Caco-2 (cell line): ENCODE measurements around the gene ATPAF2. TPM values are rescaled to one million over a fixed set of nuclear protein-coding genes. Genes with fewer than 3 reads are reported as not detected.
A peak's percentile ranks its signal among the peaks of the same experiment; 100 is the strongest.

ENCODE experiments used
- BruUV-seq: library from RNA; stranded (reverse); fragments of 400-500 nt; replicated peaks from 2 replicates; lab custom pipeline; 2021; lab: Mats Ljungman, UMichigan
- CTCF ChIA-PET: fragments of 300-600 bp; sonication (Branson Sonifier 250); formaldehyde crosslinking; loops from one replicate; lab custom pipeline; 2022; ENCODE audit warnings: antibody characterized with exemption; lab: Charles Lee
- POLR2A ChIA-PET: fragments of 300-600 bp; sonication (Branson Sonifier 250); formaldehyde crosslinking; loops from one replicate; lab custom pipeline; 2022; ENCODE audit warnings: antibody characterized with exemption; lab: Charles Lee
- DNase-seq, 2 experiments: peaks; one replicate each; pipeline versions ENCODE4 v3.0.0 to v3.0.0-alpha.2; 2020 to 2022
- H3K27me3 ChIP-seq: replicated peaks from 2 replicates; pipeline ENCODE4 v1.6.0; 2011; ENCODE audit warnings: low read length; ENCODE audit not compliant: control insufficient read depth, insufficient read depth
- H3K36me3 ChIP-seq: 2 replicates; pipeline ENCODE4 v1.5.1; 2011; ENCODE audit warnings: low read length; ENCODE audit not compliant: control insufficient read depth, insufficient read depth
- H3K4me1 ChIP-seq: fragments of 250-450 bp; sonication (Bioruptor Pico); 2 replicates; pipeline ENCODE4 v1.5.1; 2020; ENCODE audit warnings: mild to moderate bottlenecking
- H3K4me3 ChIP-seq: 2 replicates; pipeline ENCODE4 v1.5.1; 2011; ENCODE audit warnings: low read depth, mild to moderate bottlenecking, control low read depth, low read length
- H3K9me3 ChIP-seq: fragments of 250-450 bp; sonication (Bioruptor Pico); 2 replicates; pipeline ENCODE4 v1.5.1; 2020; ENCODE audit warnings: mild to moderate bottlenecking, moderate library complexity
- H3K27ac Mint-ChIP-seq: one replicate; pipeline ENCODE4 v1.8.0; 2022; ENCODE audit warnings: mixed read lengths; ENCODE audit not compliant: unreplicated experiment
- H3K27me3 Mint-ChIP-seq: one replicate; pipeline ENCODE4 v1.8.0; 2022; ENCODE audit warnings: mixed read lengths; ENCODE audit not compliant: insufficient read depth, unreplicated experiment
- H3K36me3 Mint-ChIP-seq: one replicate; pipeline ENCODE4 v1.8.0; 2022; ENCODE audit warnings: mild to moderate bottlenecking, mixed read lengths; ENCODE audit not compliant: insufficient read depth, unreplicated experiment
- H3K4me1 Mint-ChIP-seq: one replicate; pipeline ENCODE4 v1.8.0; 2022; ENCODE audit warnings: low read depth, mixed read lengths; ENCODE audit not compliant: unreplicated experiment
- H3K4me3 Mint-ChIP-seq: one replicate; pipeline ENCODE4 v1.8.0; 2022; ENCODE audit warnings: mild to moderate bottlenecking, moderate library complexity, mixed read lengths; ENCODE audit not compliant: unreplicated experiment
- H3K9me3 Mint-ChIP-seq: one replicate; pipeline ENCODE4 v1.8.0; 2022; ENCODE audit warnings: mixed read lengths; ENCODE audit not compliant: unreplicated experiment
- CTCF ChIP-seq, 2 experiments: fragments of 200-600 bp in 1 of 2; IDR thresholded peaks; 1 replicate in 1 of 2; 2 replicates in 1 of 2; pipeline versions ENCODE4 v1.5.1 to v1.8.0; 2011 to 2022; ENCODE audit warnings: antibody characterized with exemption in 1 of 2, control low read depth in 1 of 2, inconsistent platforms in 1 of 2, low read depth in 1 of 2, low read length in 1 of 2, mild to moderate bottlenecking in 1 of 2, moderate library complexity in 1 of 2; ENCODE audit not compliant: insufficient read depth in 1 of 2, severe bottlenecking in 1 of 2, unreplicated experiment in 1 of 2
- intact Hi-C: fragments of 100-400 bp; cut with micrococcal nuclease; formaldehyde crosslinking; loops from one replicate; pipeline ENCODE4 v1.10.0; 2022; ENCODE audit not compliant: unreplicated experiment
- total RNA-seq: library from RNA; stranded (reverse); gene quantifications from 2 replicates; pipeline ENCODE4 v1.2.3, GENCODE V29; 2022

Gene ATPAF2
- total RNA-seq, 1 experiment from 2014 or later: 37.9 TPM

- ChIA-PET POLR2A (no interaction called here), CTCF (no interaction called here)
- no peaks in the 10 kb centered on the region for H3K27me3 ChIP-seq
- H3K36me3 Mint-ChIP-seq: no peaks in the 10 kb centered on the region
- H3K36me3 ChIP-seq: no peaks in the 10 kb centered on the region
- H3K27me3 Mint-ChIP-seq: no peaks in the 10 kb centered on the region
- H3K4me1 Mint-ChIP-seq: peaks cover 8% of the 10 kb centered on the region
- H3K27ac Mint-ChIP-seq: no peak overlapping the region
- no peak overlapping the region for H3K4me3 Mint-ChIP-seq
- no peaks in the 10 kb centered on the region; the same call in none of the 2 replicates for H3K4me1 ChIP-seq
- intact Hi-C loops: loop anchor here (10.0 kb wide), 1 partner anchor 60 kb away; no protein-coding TSS in a partner anchor
- no peak overlapping the region for H3K4me3 ChIP-seq
- no peak for DNase-seq
- H3K9me3 Mint-ChIP-seq: no peaks in the 10 kb centered on the region
- no peaks in the 10 kb centered on the region for H3K9me3 ChIP-seq
- no TSS peak for BruUV-seq
- no peak for TF ChIP-seq CTCF (IDR thresholded peaks at IDR 0.05; ENCODE audit: insufficient read depth in 1 of 2, low read depth in 1 of 2, low read length in 1 of 2, severe bottlenecking in 1 of 2, unreplicated experiment in 1 of 2)
Measured at GRCh38 chr17:18074566-18075272, 35.8 kb upstream of the ATPAF2 start.

- Mint-ChIP-seq H3K36me3 (no peaks in the 10 kb centered on the region), H3K27ac (no peak overlapping the region), H3K9me3 (no peaks in the 10 kb centered on the region), H3K27me3 (no peaks in the 10 kb centered on the region), H3K4me3 (no peak overlapping the region), H3K4me1 (peaks cover 8% of the 10 kb centered on the region)
- BruUV-seq: no TSS peak
- DNase-seq: no peak
- Histone ChIP-seq H3K36me3 (no peaks in the 10 kb centered on the region), H3K4me3 (no peak overlapping the region), H3K9me3 (no peaks in the 10 kb centered on the region), H3K27me3 (no peaks in the 10 kb centered on the region), H3K4me1 (no peaks in the 10 kb centered on the region; the same call in none of the 2 replicates)
- no peak for TF ChIP-seq CTCF (IDR thresholded peaks at IDR 0.05; ENCODE audit: insufficient read depth in 1 of 2, low read depth in 1 of 2, low read length in 1 of 2, severe bottlenecking in 1 of 2, unreplicated experiment in 1 of 2)
- POLR2A ChIA-PET: no interaction called here
- CTCF ChIA-PET: no interaction called here
- intact Hi-C loops: loop anchor here (10.0 kb wide), 1 partner anchor 63 kb away; no protein-coding TSS in a partner anchor
Measured at GRCh38 chr17:18071751-18072150, 32.8 kb upstream of the ATPAF2 start.

GRCh38 chr17:18070861-18071340 is 31.9 kb upstream of the ATPAF2 start:
- H3K27me3 ChIP-seq: no peaks in the 10 kb centered on the region
- no peak for TF ChIP-seq CTCF (IDR thresholded peaks at IDR 0.05; ENCODE audit: insufficient read depth in 1 of 2, low read depth in 1 of 2, low read length in 1 of 2, severe bottlenecking in 1 of 2, unreplicated experiment in 1 of 2)
- H3K4me1 ChIP-seq: no peaks in the 10 kb centered on the region; the same call in none of the 2 replicates
- DNase-seq: no peak
- Mint-ChIP-seq H3K4me3 (peak overlapping the region; percentile 57), H3K36me3 (no peaks in the 10 kb centered on the region), H3K9me3 (no peaks in the 10 kb centered on the region), H3K27ac (no peak overlapping the region), H3K27me3 (no peaks in the 10 kb centered on the region), H3K4me1 (peaks cover 8% of the 10 kb centered on the region)
- no peak overlapping the region for H3K4me3 ChIP-seq
- H3K36me3 ChIP-seq: no peaks in the 10 kb centered on the region
- intact Hi-C loops: loop anchor here (10.0 kb wide), 1 partner anchor 64 kb away; no protein-coding TSS in a partner anchor
- CTCF ChIA-PET: no interaction called here
- BruUV-seq: no TSS peak
- H3K9me3 ChIP-seq: no peaks in the 10 kb centered on the region
- POLR2A ChIA-PET: no interaction called here
